HG03095 (cell line): Measurements from ENCODE around the gene FBXO10.
A peak's percentile ranks its signal among the peaks of the same experiment; 100 is the strongest.
"Not testable (repeated sequence)": the region's sequence is repeated elsewhere in the genome, so short reads cannot be mapped to it uniquely, and the experiment has no call there.

Experiments
- ATAC-seq: cut with Tn5 transposase; IDR thresholded peaks from one replicate; pipeline ENCODE4 v1.9.1; 2021; ENCODE audit warnings: moderate library complexity; ENCODE audit not compliant: unreplicated experiment

The FBXO10 gene

GRCh38 chr9:37485389-37486255 lies 90.6 kb downstream of the FBXO10 start, which contains the start of gene POLR1E:
TSS of gene POLR1E (plus strand) at chr9:37485948. CDS start at chr9:37486048, 100 bp downstream.
- peak; percentile 96 for ATAC-seq

GRCh38 chr9:37480759-37481158 lies 95.4 kb downstream of the FBXO10 start:
- no peak for ATAC-seq

DNA sequence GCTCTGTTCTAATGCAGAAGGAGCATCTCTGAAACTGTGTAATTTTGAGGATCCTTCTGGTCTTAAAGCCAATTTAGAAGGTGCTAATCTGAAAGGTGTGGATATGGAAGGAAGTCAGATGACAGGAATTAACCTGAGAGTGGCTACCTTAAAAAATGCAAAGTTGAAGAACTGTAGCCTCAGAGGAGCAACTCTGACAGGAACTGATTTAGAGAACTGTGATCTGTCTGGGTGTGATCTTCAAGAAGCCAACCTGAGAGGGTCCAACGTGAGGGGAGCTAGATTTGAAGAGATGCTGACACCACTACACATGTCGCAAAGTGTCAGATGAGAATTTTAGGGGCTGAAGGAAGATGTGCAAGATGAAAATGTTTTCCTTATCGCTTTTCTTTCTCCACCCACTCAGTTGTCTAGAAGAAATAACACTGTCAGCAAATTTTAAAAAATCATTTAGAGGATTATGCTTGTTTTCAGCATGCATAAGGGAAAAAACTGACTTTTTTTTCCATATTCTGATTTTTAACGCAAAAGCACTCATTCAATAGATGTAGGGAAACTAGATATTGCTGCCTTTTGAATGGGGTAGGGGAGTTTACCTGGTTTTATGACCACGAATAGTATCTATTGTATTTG lies 98.1 kb downstream of the FBXO10 start:
- not testable (repeated sequence) for ATAC-seq

GRCh38 chr9:37477443-37477842 lies 98.7 kb downstream of the FBXO10 start:
- not testable (repeated sequence) for ATAC-seq

DNA sequence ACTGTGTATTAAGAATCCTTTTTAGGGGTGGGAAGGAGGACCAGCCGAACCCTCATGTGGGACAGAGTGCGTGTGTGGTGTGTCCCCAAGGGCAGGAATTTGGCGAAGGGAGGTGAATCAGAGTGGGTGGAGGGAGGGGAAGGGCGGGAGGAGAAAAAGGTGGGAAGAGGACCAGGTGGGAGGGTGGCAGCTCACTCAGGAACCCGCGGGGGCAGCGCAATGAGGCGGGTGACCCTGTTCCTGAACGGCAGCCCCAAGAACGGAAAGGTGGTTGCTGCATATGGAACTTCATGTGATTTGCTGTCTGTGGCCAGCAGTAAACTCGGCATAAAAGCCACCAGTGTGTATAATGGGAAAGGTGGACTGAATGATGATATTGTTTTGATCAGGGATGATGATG lies 99.2 kb downstream of the FBXO10 start:
- no peak for ATAC-seq

DNA sequence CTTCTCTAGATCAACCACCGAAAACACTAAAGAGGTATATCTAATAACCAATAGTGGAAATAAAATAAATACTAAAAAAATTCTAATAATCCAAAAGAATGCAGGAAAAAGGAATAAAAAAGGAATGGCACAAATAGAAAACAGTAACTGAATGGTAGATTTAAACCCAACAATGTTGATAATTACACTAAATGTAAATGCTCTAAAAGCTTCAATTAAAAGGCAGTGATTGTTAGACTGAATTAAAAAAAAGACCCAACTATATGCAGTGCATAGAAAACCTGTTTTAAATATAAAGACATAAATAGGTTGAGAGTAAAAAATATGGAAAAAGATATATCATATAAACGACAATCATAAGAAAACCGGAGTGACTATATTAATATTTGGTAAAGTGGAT lies 101.7 kb downstream of the FBXO10 start:
- no peak for ATAC-seq

- not testable (repeated sequence) for ATAC-seq
These were observed 102.2 kb downstream of the FBXO10 start for GRCh38 chr9:37473982-37474381.

DNA sequence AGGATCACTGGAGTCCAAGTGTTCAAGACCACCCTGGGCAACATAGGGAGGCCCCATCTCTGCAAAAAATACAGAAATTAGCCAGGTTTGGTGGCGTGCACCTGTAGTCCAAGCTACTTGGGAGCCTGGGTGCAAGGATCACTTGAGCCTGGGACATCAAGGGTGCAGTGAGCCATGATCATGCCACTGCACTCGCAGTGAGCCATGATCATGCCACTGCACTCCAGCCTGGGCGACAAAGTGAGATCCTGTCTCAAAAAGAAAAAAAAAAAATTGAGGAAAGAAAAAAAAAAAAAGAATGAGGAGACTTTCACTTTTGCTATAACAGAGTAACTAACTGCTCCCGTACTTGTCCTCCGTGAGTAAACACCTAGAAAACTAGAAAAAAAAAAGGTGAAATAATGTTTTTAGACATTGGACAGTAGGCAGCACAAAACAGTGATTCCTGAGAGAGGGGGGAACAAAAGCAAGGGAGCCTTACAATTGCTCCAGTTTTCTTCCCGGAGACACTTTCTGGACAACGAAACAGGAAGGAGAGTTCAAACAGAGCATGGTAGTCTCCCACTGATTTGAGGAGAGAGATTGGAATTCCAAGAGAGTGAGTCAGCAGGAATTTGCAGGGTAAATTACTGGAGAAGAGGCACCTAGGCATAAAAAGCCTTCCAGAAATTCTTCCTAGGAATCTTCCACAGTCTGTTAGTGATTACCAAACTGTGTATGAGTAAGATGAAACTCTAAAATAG lies 104.1 kb downstream of the FBXO10 start:
- ATAC-seq: no peak

DNA sequence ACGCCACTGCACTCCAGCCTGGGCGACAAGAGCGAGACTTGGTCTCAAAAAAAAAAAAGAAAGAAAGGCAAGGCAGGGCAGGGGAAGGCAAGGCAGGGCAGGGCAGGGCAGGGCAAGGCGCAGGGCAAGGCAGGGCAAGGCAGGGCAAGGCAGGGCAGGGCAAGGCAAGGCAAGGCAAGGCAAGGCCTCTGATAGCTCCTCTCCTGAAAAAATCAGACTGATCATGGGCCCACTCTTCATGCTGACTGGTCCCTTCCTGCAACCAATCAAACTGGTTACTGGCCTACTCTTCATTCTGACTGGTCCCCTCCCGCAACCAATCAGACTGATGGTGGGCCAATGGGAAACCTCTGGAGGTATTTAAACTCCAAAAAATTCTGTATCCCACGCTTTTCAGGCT lies 107.6 kb downstream of the FBXO10 start:
- ATAC-seq: no peak

DNA sequence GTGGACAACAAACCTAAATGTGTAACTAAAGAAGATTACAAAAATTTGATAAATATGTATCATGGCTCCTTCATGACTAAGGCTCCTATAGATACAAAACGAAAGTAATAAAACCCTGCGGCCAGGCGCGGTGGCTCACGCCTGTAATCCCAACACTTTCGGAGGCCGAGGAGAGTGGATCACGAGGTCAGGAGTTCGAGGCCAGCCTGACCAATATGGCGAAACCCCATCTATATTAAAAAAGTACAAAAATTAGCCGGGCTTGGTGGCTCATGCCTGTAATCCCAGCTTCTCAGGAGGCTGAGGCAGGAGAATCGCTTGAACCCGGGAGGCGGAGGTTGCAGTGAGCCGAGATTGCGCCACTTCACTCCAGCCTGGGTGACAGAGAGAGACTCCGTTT lies 108.7 kb downstream of the FBXO10 start:
- ATAC-seq: not testable (repeated sequence)

DNA sequence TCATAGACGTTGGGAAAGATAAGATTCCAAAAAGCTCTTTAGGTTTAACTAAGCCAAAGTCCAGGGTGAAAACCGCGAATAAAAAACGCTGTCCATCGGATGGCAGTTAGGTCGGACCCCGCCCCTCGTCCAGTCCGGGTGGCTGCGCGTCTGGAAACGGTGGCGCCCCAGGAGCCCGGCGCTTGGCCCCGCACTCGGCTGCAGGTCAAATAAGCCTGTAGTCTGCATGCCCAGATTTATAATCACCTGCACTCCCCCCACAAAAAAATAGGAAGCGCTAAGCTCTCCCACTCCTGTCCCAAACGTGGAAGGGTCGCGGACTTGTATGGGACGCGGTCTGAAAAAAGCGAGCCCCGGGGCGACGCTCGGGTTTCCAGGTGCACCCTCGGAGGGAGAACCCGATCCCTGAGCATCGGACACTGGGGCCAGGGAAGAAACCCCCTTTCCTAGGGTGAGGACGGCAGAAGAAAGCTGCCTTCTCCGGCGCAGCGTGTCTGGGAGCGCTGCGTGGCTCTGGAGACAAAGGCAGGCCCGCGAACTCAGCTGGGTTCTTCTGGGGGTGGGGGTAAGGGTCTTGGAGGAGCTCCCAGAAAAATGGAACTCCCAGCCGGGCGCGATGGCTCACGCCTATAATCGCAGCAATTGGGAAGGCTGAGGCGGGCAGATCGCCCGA lies 110.0 kb downstream of the FBXO10 start:
- peak; percentile 6 for ATAC-seq

GRCh38 chr9:37465249-37466036 lies 110.7 kb downstream of the FBXO10 start, which contains the start of gene ZBTB5:
TSS of gene ZBTB5 (minus strand) at chr9:37465450. CDS start at chr9:37442551, 22,899 bp downstream.
- peak; percentile 75 for ATAC-seq

DNA sequence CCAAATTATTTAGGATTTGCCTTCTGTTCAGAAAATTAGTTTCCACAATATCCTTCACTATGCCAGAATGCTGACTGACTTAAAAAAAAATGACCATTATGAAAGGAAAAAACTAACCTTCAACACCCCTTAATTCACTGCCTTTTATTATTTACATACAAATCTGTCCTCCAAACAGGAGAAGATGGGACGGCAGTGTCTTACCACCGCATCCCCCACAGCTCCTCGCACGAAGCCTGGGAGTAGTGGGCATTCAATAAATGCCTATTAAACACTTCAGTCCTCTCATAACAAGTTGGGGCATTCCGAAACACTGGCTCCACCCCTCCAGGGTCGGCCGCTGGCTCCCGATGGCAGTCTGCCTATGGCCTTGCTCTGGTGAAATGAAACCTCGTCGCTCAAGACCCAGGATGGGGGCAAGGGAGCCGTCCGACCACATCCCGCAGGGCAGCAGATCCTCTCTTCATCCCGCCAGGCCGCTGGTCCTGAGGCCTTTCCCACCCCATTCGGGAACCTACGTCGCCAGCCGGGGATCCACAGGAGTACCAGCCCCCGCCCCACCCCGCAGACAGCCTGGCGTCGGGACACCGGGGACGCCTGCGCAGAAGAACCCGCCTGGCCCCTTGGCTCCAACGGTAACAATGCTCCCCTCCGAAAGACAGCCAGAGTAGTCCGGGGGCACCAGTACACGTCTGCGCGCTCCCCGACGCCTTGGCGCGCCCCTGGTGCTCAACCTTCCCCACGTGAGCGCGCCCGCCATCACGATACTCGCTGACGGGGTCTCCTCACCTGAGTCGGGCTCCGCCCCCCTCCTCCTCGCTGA lies 111.5 kb downstream of the FBXO10 start:
- peak; percentile 25 for ATAC-seq

DNA sequence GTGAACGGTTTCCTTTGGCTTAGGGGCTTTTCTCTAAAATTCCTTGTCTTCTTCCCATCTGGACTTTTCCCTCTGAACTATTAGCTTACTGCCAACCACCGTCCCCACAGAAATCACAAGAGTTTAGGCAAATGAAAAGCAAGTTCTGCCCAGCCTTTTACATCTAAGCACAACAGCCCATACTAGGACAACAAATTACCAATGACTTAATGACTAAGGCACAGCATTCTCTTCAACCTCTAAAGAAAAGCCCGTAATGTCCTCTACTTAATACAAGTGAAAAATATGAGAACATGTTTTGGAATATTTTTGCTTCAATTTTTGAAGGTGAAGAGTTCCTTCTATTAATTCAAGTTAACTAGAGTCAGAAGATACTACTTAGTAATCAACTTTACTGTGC lies 112.2 kb downstream of the FBXO10 start:
- ATAC-seq: no peak
